PC-9 (cell line): ENCODE results near the gene CLN6. TPM values are rescaled to one million over a fixed set of nuclear protein-coding genes. Genes with fewer than 3 reads are reported as not detected.

ENCODE experiments used
- BruUV-seq: library from RNA; stranded (reverse); fragments of 400-500 nt; replicated peaks from 2 replicates; lab custom pipeline; 2021; lab: Mats Ljungman, UMichigan
- CTCF ChIA-PET: fragments of 300-600 bp; sonication (Branson Sonifier 250); formaldehyde crosslinking; loops from one replicate; lab custom pipeline; 2022; ENCODE audit warnings: antibody characterized with exemption; lab: Charles Lee
- POLR2A ChIA-PET: fragments of 300-600 bp; sonication (Branson Sonifier 250); formaldehyde crosslinking; loops from one replicate; lab custom pipeline; 2022; ENCODE audit warnings: antibody characterized with exemption; ENCODE audit not compliant: unreplicated experiment; lab: Charles Lee
- DNase-seq, 2 experiments: peaks; one replicate each; pipeline versions ENCODE4 v3.0.0 to v3.0.0-alpha.2; 2015 to 2022; ENCODE audit warnings: mixed read lengths in 1 of 2
- H2AFZ ChIP-seq: fragments of 200-600 bp; sonication (generic); 2 replicates; pipeline ENCODE4 v1.8.1; 2017; ENCODE audit warnings: antibody characterized with exemption
- H3F3A ChIP-seq: fragments of 200-600 bp; sonication (generic); 2 replicates; pipeline ENCODE4 v1.8.1; 2017; ENCODE audit warnings: antibody characterized with exemption, mild to moderate bottlenecking, low read depth; ENCODE audit not compliant: insufficient read depth
- H3K27ac ChIP-seq: fragments of 200-600 bp; sonication (generic); 2 replicates; pipeline ENCODE4 v1.6.1; 2016; ENCODE audit warnings: mixed run types
- H3K27me3 ChIP-seq: fragments of 200-600 bp; sonication (generic); 2 replicates; pipeline ENCODE4 v1.6.1; 2016; ENCODE audit warnings: low read depth, mixed run types; ENCODE audit not compliant: insufficient read depth
- H3K36me3 ChIP-seq: fragments of 200-600 bp; sonication (generic); 2 replicates; pipeline ENCODE4 v1.6.1; 2016; ENCODE audit warnings: low read depth, mixed run types
- H3K4me1 ChIP-seq: fragments of 200-600 bp; sonication (generic); replicated peaks from 2 replicates; pipeline ENCODE4 v1.6.1; 2016; ENCODE audit warnings: mixed run types; ENCODE audit not compliant: insufficient read depth
- H3K4me2 ChIP-seq: fragments of 200-600 bp; sonication (generic); 2 replicates; pipeline ENCODE4 v1.6.1; 2017; ENCODE audit warnings: mixed run types
- H3K4me3 ChIP-seq: fragments of 200-600 bp; sonication (generic); 2 replicates; pipeline ENCODE4 v1.6.1; 2016; ENCODE audit warnings: mixed run types
- H3K79me2 ChIP-seq: fragments of 200-600 bp; sonication (generic); 2 replicates; pipeline ENCODE4 v1.6.1; 2017; ENCODE audit warnings: low read depth, mixed run types
- H3K9me2 ChIP-seq: fragments of 200-600 bp; sonication (generic); 2 replicates; pipeline ENCODE4 v1.8.1; 2017; ENCODE audit warnings: mild to moderate bottlenecking; ENCODE audit not compliant: insufficient read depth
- H3K9me3 ChIP-seq: fragments of 200-600 bp; sonication (generic); 2 replicates; pipeline ENCODE4 v1.8.1; 2016; ENCODE audit warnings: low read depth; ENCODE audit not compliant: insufficient read depth
- H4K20me1 ChIP-seq: fragments of 200-600 bp; sonication (generic); 2 replicates; pipeline ENCODE4 v1.8.1; 2017; ENCODE audit not compliant: insufficient read depth
- EZH2 ChIP-seq: fragments of 200-600 bp; sonication (generic); IDR thresholded peaks from 2 replicates; pipeline ENCODE4 v1.8.0; 2017; ENCODE audit warnings: antibody characterized with exemption, low read depth
- intact Hi-C: fragments of 100-400 bp; cut with micrococcal nuclease; formaldehyde crosslinking; loops from one replicate; pipeline ENCODE4 v1.10.0; 2022; ENCODE audit not compliant: unreplicated experiment
- total RNA-seq: library from RNA; stranded (reverse); gene quantifications from 2 replicates; pipeline ENCODE4 v1.2.3, GENCODE V29; 2021
- TF ChIP-seq, protein P1 (sequence below): fragments of 200-600 bp; sonication (generic); conservative IDR thresholded peaks from 2 replicates; pipeline ENCODE4 v1.6.1; 2017; ENCODE audit warnings: mixed run types, antibody characterized with exemption, mild to moderate bottlenecking, moderate library complexity

Gene CLN6
- total RNA-seq, 1 experiment from 2014 or later, result 48.7 TPM

DNA sequence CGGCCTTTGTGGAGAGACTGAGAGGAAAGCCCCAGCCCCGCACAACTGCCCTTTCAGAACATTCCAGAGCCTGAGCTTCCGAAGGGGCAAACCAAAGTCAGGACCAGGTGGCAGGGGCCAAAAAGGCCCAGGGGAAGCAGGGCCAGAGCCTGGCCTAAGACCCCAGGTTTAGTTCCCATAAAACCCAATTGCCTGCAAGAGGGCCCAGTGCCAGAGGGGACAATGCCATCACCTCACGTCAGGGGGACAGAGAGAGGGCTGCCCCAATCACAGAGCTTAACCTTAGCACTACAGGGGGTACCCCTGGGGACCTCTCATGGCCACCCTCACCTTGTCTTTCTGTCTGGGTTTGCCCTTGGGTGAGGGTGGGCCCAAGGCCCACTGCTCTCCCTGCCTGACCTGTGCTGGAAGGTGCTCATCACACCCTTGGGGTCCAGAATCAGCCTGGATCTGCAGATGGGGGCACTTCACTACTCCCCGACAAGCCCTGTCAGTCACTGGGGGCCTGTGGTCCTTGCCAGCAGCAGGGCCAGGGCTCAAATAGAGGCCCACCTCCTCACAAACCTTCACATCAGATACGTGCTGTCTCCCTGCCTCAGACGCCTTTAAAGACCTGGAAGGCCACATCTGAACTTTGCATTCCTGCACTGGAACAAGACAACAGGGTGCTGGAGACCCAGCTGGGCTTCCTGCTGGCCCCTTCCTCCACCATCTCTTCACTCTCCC is 28.2 kb downstream of the CLN6 start:
- CTCF ChIA-PET, result no interaction called here
- intact Hi-C loops, result no loop called here

DNA sequence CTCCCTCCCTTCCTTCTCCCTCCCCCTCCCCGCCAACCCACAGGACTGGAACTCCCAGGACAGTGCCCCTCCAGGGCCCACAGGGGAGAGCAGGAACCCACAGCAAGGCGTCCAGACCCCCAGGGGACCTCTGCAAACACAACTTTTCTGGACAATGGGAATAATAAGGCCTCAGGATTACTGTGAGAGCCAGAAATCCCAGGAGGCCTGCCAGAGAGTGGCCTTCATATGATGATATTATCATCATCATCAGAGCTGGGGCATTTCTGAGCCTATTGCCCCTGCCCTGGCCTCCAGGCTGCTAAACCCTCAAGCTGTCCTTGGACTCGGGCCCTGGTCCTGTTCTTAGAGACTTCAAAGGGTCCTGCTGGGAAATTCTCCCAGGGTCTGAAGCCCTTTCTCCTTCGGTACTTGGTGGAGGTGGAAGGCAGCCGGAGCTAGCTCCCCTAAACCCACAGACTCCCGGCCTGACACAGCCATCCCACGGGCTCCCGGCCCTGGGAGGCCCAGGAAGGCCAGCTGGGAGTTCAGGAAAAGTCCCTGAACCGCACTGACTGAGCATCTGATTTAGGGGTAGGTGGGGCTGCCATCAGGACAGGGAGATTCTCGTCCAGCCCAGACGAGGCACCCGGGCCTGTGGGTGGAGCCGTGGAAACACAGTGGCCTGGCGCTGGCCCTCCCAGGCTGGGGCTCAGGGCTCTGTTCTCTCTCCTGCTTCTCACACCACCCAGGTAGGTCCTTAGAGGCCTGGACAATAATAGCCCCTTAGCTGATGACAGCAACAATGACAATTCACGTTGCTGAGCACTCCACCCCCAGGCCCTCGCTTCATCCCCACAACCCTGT is 29.3 kb downstream of the CLN6 start:
- H3K4me1 ChIP-seq, result no peaks in the 10 kb centered on the region
- H3K9me3 ChIP-seq, result no peaks in the 10 kb centered on the region
- no peak overlapping the region for H2AFZ ChIP-seq
- BruUV-seq, result no TSS peak
- H3K27ac ChIP-seq, result no peak overlapping the region
- CTCF ChIA-PET, result no interaction called here
- H3K4me3 ChIP-seq, result no peak overlapping the region
- H3F3A ChIP-seq, result 0 out of 2 replicates have a peak, but pooled peaks cover 1% of the 10 kb centered on the region
- POLR2A ChIA-PET, result no interaction called here
- no peaks in the 10 kb centered on the region for H3K27me3 ChIP-seq
- no peaks in the 10 kb centered on the region for H3K36me3 ChIP-seq
- H3K4me2 ChIP-seq, result no peak overlapping the region
- H4K20me1 ChIP-seq, result no peaks in the 10 kb centered on the region
- DNase-seq, result no peak
- no peaks in the 10 kb centered on the region for H3K79me2 ChIP-seq
- intact Hi-C loops, result no loop called here
- TF ChIP-seq, protein P1, sequence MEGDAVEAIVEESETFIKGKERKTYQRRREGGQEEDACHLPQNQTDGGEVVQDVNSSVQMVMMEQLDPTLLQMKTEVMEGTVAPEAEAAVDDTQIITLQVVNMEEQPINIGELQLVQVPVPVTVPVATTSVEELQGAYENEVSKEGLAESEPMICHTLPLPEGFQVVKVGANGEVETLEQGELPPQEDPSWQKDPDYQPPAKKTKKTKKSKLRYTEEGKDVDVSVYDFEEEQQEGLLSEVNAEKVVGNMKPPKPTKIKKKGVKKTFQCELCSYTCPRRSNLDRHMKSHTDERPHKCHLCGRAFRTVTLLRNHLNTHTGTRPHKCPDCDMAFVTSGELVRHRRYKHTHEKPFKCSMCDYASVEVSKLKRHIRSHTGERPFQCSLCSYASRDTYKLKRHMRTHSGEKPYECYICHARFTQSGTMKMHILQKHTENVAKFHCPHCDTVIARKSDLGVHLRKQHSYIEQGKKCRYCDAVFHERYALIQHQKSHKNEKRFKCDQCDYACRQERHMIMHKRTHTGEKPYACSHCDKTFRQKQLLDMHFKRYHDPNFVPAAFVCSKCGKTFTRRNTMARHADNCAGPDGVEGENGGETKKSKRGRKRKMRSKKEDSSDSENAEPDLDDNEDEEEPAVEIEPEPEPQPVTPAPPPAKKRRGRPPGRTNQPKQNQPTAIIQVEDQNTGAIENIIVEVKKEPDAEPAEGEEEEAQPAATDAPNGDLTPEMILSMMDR, result no peak
- TF ChIP-seq EZH2, result no peak
- H3K9me2 ChIP-seq, result no peaks in the 10 kb centered on the region

More for the DNA sequence above, 28.2 kb downstream of the CLN6 start:
- no TSS peak for BruUV-seq
- Histone ChIP-seq H3K36me3 (no peaks in the 10 kb centered on the region), H2AFZ (no peak overlapping the region), H3F3A (no peaks in the 10 kb centered on the region), H3K9me2 (no peaks in the 10 kb centered on the region), H4K20me1 (no peaks in the 10 kb centered on the region), H3K79me2 (no peaks in the 10 kb centered on the region), H3K27ac (no peak overlapping the region), H3K4me2 (no peak overlapping the region), H3K27me3 (no peaks in the 10 kb centered on the region), H3K4me3 (no peak overlapping the region), H3K9me3 (no peaks in the 10 kb centered on the region), H3K4me1 (no peaks in the 10 kb centered on the region)
- TF ChIP-seq, protein P1, result no peak
- TF ChIP-seq EZH2, result no peak
- POLR2A ChIA-PET, result interaction anchor here (0.7 kb wide), 1 partner anchor 31 kb away, joined by 3 read pairs; no protein-coding TSS in a partner anchor
- DNase-seq, result no peak

DNA sequence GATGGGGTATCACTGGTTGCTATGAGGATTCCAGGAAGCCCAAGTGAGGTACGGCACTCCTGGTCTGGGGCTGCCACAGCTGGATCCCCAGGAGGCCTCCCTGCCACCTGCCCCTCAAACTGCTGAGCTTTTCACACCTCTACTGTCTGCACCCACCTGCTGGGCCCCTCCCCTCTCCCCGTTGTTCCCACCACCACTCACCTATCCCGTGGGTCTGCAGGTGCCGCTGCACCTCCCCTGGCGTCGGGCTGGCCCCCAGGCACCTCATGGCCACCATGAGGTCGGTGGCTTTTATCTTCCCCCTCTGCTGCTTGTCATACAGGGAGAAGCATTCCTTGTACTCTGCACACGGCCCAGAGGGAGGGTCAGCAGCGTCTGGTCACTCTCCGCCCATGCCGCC is 30.2 kb downstream of the CLN6 start:
- no TSS peak for BruUV-seq
- no peak overlapping the region for H3K27ac ChIP-seq
- H4K20me1 ChIP-seq, result no peaks in the 10 kb centered on the region
- POLR2A ChIA-PET, result no interaction called here
- H3K4me3 ChIP-seq, result no peak overlapping the region
- no peak overlapping the region for H2AFZ ChIP-seq
- CTCF ChIA-PET, result no interaction called here
- no peak for TF ChIP-seq EZH2
- TF ChIP-seq, protein P1, result no peak
- no peaks in the 10 kb centered on the region for H3K79me2 ChIP-seq
- no peaks in the 10 kb centered on the region for H3K9me2 ChIP-seq
- no peaks in the 10 kb centered on the region for H3K36me3 ChIP-seq
- H3F3A ChIP-seq, result 0 out of 2 replicates have a peak, but pooled peaks cover 4% of the 10 kb centered on the region
- H3K4me1 ChIP-seq, result no peaks in the 10 kb centered on the region
- intact Hi-C loops, result no loop called here
- no peak for DNase-seq
- no peaks in the 10 kb centered on the region for H3K9me3 ChIP-seq
- H3K27me3 ChIP-seq, result no peaks in the 10 kb centered on the region
- no peak overlapping the region for H3K4me2 ChIP-seq
